Vagina (tissue), 2 donors: Measurements from ENCODE around the gene KCTD21. TPM values are rescaled to one million over a fixed set of nuclear protein-coding genes. Genes with fewer than 3 reads are reported as not detected.
"Not testable (repeated sequence)": the region's sequence is repeated elsewhere in the genome, so short reads cannot be mapped to it uniquely, and the experiment has no call there.

Experiments used
- DNase-seq, 2 donors: peaks; one replicate each; pipeline ENCODE4 v3.0.0-alpha.2; 2017; ENCODE audit errors: extremely low spot score in 2 of 2
- H3K27ac ChIP-seq: fragments of 200-600 bp; sonication (generic); one replicate; pipeline ENCODE4 v1.5.1; 2019
- H3K27me3 ChIP-seq: fragments of 200-600 bp; sonication (generic); one replicate; pipeline ENCODE4 v1.5.1; 2019
- H3K36me3 ChIP-seq, 2 donors: fragments of 200-600 bp; sonication (generic); one replicate each; pipeline ENCODE4 v1.5.1; 2017 to 2019
- H3K4me1 ChIP-seq: fragments of 200-600 bp; sonication (generic); one replicate; pipeline ENCODE4 v1.5.1; 2019
- H3K4me3 ChIP-seq, 2 donors: fragments of 200-600 bp; sonication (generic); 1 replicate in 1 of 2; 2 replicates in 1 of 2; pipeline ENCODE4 v1.5.1; 2016 to 2019
- H3K9me3 ChIP-seq: fragments of 200-600 bp; sonication (generic); one replicate; pipeline ENCODE4 v1.5.1; 2019
- POLR2A ChIP-seq, 2 donors: fragments of 450-650 bp; IDR thresholded peaks; one replicate each; pipeline ENCODE4 v1.6.1; 2017; ENCODE audit warnings: antibody characterized with exemption in 2 of 2, mild to moderate bottlenecking in 2 of 2, moderate library complexity in 2 of 2
- POLR2AphosphoS5 ChIP-seq, 2 donors: sonication (generic); formaldehyde crosslinking; IDR thresholded peaks; one replicate each; pipeline ENCODE4 v1.9.0; 2017; ENCODE audit warnings: antibody characterized with exemption in 2 of 2, mild to moderate bottlenecking in 2 of 2, low read depth in 1 of 2; ENCODE audit not compliant: insufficient read depth in 1 of 2
- intact Hi-C: fragments of 100-400 bp; cut with DNase I; formaldehyde crosslinking; loops from one replicate; pipeline ENCODE4 v1.15.1; 2023
- total RNA-seq: library from RNA; depleted of rRNA; stranded (reverse); fragments of >200 nt; gene quantifications from one replicate; pipeline ENCODE4 v1.2.3, GENCODE V29; 2016
- TF ChIP-seq, protein P1 (sequence below), 3 experiments: fragments of 450-650 bp in 2 of 3; fragments of 200-600 bp in 1 of 3; sonication (generic) in 1 of 3; IDR thresholded peaks; one replicate each; pipeline ENCODE4 v1.5.1; 2017 to 2019; ENCODE audit warnings: antibody characterized with exemption in 3 of 3, mild to moderate bottlenecking in 2 of 3, moderate library complexity in 2 of 3

The KCTD21 gene
- total RNA-seq, 1 donor from 2014 or later = 8.6 TPM

DNA sequence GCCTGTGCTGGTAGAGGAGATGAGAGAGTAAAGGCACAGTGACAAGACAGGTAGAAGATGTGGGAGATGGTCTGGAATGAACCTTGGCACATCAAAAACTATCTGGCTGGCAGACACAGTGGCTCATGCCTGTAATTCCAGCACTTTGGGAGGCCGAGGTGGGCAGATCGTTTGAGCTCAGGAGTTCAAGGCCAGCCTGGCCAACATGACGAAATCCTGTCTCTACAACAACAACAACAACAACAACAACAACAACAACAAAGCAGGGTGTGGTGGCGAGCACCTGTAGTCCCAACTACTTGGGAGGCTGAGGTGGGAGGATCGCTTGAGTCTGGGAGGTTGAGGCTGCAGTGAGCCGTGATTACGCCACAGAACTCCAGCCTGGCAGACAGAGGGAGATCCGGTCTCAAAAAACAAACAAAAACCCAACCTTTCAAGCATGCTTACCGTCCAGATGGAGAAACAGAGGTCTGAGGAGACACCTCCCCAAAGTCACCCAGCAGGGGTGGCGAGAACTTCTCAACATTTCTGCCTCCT, 11.8 kb downstream of the KCTD21 start:
- Histone ChIP-seq H3K9me3 (no peaks in the 10 kb centered on the region), H3K27ac (no peak overlapping the region), H3K4me3 (no peak overlapping the region), H3K36me3 (peaks cover 0 to 10% of the 10 kb centered on the region in 2 donors), H3K4me1 (no peaks in the 10 kb centered on the region), H3K27me3 (no peaks in the 10 kb centered on the region)
- no peak for DNase-seq
- TF ChIP-seq POLR2AphosphoS5 (IDR thresholded peaks at IDR 0.05; ENCODE audit: insufficient read depth in 1 of 2, low read depth in 1 of 2) = no peak
- TF ChIP-seq, protein P1, sequence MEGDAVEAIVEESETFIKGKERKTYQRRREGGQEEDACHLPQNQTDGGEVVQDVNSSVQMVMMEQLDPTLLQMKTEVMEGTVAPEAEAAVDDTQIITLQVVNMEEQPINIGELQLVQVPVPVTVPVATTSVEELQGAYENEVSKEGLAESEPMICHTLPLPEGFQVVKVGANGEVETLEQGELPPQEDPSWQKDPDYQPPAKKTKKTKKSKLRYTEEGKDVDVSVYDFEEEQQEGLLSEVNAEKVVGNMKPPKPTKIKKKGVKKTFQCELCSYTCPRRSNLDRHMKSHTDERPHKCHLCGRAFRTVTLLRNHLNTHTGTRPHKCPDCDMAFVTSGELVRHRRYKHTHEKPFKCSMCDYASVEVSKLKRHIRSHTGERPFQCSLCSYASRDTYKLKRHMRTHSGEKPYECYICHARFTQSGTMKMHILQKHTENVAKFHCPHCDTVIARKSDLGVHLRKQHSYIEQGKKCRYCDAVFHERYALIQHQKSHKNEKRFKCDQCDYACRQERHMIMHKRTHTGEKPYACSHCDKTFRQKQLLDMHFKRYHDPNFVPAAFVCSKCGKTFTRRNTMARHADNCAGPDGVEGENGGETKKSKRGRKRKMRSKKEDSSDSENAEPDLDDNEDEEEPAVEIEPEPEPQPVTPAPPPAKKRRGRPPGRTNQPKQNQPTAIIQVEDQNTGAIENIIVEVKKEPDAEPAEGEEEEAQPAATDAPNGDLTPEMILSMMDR (IDR thresholded peaks at IDR 0.05) = no peak
- no peak for TF ChIP-seq POLR2A (IDR thresholded peaks at IDR 0.05)
- intact Hi-C loops = no loop called here

DNA sequence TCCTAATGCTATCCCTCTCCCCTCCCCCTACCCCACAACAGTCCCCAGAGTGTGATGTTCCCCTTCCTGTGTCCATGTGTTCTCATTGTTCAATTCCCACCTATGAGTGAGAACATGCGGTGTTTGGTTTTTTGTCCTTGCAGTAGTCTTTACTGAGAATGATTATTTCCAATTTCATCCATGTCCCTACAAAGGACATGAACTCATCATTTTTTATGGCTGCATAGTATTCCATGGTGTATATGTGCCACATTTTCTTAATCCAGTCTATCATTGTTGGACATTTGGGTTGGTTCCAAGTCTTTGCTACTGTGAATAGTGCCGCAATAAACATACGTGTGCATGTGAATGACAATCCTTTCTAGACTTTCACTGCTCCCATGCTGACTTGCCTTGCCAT, 12.6 kb downstream of the KCTD21 start:
- H3K4me1 ChIP-seq, H3K36me3 ChIP-seq, H3K4me3 ChIP-seq, intact Hi-C loops, H3K9me3 ChIP-seq, H3K27ac ChIP-seq, H3K27me3 ChIP-seq, DNase-seq: not testable (repeated sequence)

GRCh38 chr11:78171951-78172350, 16.5 kb downstream of the KCTD21 start:
- H3K9me3 ChIP-seq = no peaks in the 10 kb centered on the region
- peaks cover 21% of the 10 kb centered on the region for H3K4me1 ChIP-seq
- intact Hi-C loops = no loop called here
- H3K4me3 ChIP-seq = no peak overlapping the region
- peaks cover 0 to 10% of the 10 kb centered on the region in 2 donors for H3K36me3 ChIP-seq
- H3K27ac ChIP-seq = peak overlapping the region; percentile 25
- TF ChIP-seq, protein P1 (IDR thresholded peaks at IDR 0.05) = no peak
- no peak for TF ChIP-seq POLR2AphosphoS5 (IDR thresholded peaks at IDR 0.05; ENCODE audit: insufficient read depth in 1 of 2, low read depth in 1 of 2)
- no peak for TF ChIP-seq POLR2A (IDR thresholded peaks at IDR 0.05)
- no peak for DNase-seq
- no peaks in the 10 kb centered on the region for H3K27me3 ChIP-seq

DNA sequence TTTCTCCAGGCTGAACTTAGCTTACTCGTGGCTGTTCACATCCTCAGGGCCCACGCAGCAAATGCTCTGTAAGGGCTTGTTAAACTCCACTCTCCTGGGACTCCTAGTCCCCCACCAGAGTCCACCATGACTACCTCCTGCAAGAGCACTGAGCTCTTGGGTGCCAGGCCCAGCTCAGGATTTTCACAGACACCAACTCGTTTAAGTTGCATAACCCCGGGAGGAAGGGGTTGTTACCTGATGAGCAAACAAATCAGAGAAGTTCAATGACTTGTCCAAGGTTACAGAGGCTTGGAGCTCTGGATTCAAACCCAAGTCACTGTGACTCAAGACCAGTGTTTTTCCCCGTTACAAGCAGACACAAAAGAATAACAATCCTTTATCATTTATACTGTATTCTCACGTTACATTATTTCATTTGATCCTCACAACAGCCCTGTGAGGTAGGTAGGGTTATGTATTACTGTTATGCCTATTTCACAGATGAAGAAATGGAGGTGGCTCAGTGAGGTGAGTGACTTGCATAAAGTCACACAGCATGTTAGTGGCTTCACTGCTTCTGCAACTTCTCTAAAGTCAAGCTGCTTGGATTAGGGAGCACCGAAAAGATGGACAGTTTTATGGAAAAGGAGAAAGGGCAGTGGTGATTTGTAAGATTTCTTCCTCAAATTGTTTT, 17.4 kb downstream of the KCTD21 start:
- no peaks in the 10 kb centered on the region for H3K9me3 ChIP-seq
- H3K4me1 ChIP-seq = peaks cover 21% of the 10 kb centered on the region
- intact Hi-C loops = no loop called here
- TF ChIP-seq POLR2AphosphoS5 (IDR thresholded peaks at IDR 0.05; ENCODE audit: insufficient read depth in 1 of 2, low read depth in 1 of 2) = no peak
- TF ChIP-seq POLR2A (IDR thresholded peaks at IDR 0.05) = no peak
- TF ChIP-seq, protein P1 (IDR thresholded peaks at IDR 0.05) = no peak
- H3K36me3 ChIP-seq = peaks cover 0 to 10% of the 10 kb centered on the region in 2 donors
- no peak overlapping the region for H3K4me3 ChIP-seq
- H3K27ac ChIP-seq = peak overlapping the region; percentile 87
- H3K27me3 ChIP-seq = no peaks in the 10 kb centered on the region
- DNase-seq = no peak

DNA sequence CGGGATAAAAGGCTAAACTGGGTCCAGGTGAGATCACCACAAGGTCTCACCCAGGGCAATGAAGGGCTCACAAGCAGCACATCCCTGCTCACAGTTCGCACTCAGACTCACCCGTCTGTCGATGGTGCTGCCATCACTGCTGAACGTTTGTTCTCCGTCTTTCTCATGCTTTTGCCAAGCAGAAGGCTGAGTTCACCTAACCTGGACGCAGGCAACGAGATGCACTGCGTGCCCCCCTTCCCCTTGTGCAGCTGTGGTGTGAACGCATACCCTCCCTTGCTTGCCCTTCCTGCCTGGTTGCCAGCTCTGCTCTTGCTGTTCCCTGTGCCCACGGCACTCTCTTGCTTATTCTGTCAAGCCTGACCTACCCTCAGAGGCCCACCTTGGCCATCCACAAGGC, 18.0 kb downstream of the KCTD21 start:
- no peak overlapping the region for H3K4me3 ChIP-seq
- peak overlapping the region; percentile 87 for H3K27ac ChIP-seq
- H3K4me1 ChIP-seq = peaks cover 21% of the 10 kb centered on the region
- peaks cover 0 to 10% of the 10 kb centered on the region in 2 donors for H3K36me3 ChIP-seq
- H3K9me3 ChIP-seq = no peaks in the 10 kb centered on the region
- no peaks in the 10 kb centered on the region for H3K27me3 ChIP-seq
- intact Hi-C loops = no loop called here
- TF ChIP-seq, protein P1 (IDR thresholded peaks at IDR 0.05) = no peak
- no peak for TF ChIP-seq POLR2A (IDR thresholded peaks at IDR 0.05)
- TF ChIP-seq POLR2AphosphoS5 (IDR thresholded peaks at IDR 0.05; ENCODE audit: insufficient read depth in 1 of 2, low read depth in 1 of 2) = no peak
- no peak for DNase-seq
